Sigmoid colon (tissue), 4 donors: ENCODE data around the gene PMF1.

Experiments used
- CTCF ChIP-seq, 4 experiments: fragments of 450-650 bp in 3 of 4; fragments of 200-600 bp in 1 of 4; IDR thresholded peaks; one replicate each; pipeline ENCODE4 v1.5.1; 2016 to 2019; ENCODE audit warnings: antibody characterized with exemption in 4 of 4, mild to moderate bottlenecking in 3 of 4, moderate library complexity in 2 of 4
- EP300 ChIP-seq, 4 donors: sonication (generic); formaldehyde crosslinking; IDR thresholded peaks; one replicate each; pipeline ENCODE4 v1.6.1; 2017; ENCODE audit warnings: antibody characterized with exemption in 4 of 4
- POLR2A ChIP-seq, 2 donors: fragments of 450-650 bp; IDR thresholded peaks; one replicate each; pipeline ENCODE4 v1.6.1; 2016; ENCODE audit warnings: antibody characterized with exemption in 2 of 2, mild to moderate bottlenecking in 2 of 2, moderate library complexity in 2 of 2
- POLR2AphosphoS5 ChIP-seq, 4 donors: sonication (generic); formaldehyde crosslinking; IDR thresholded peaks; one replicate each; pipeline ENCODE4 v1.6.1; 2017; ENCODE audit warnings: antibody characterized with exemption in 4 of 4

- TF ChIP-seq POLR2AphosphoS5 (IDR thresholded peaks at IDR 0.05) (no peak), EP300 (IDR thresholded peaks at IDR 0.05) (no peak), CTCF (IDR thresholded peaks at IDR 0.05) (no peak), POLR2A (IDR thresholded peaks at IDR 0.05) (no peak)
These were observed 8.1 kb upstream of the PMF1 start for GRCh38 chr1:156204686-156205085.
